ENCODE data around the gene GNG13. TPM values are rescaled to one million over a fixed set of nuclear protein-coding genes. Genes with fewer than 3 reads are reported as not detected.
"Not testable (repeated sequence)": the region's sequence is repeated elsewhere in the genome, so short reads cannot be mapped to it uniquely, and the experiment has no call there.

The GNG13 gene
- total and polyA plus RNA-seq, 8 donors: not detected

DNA sequence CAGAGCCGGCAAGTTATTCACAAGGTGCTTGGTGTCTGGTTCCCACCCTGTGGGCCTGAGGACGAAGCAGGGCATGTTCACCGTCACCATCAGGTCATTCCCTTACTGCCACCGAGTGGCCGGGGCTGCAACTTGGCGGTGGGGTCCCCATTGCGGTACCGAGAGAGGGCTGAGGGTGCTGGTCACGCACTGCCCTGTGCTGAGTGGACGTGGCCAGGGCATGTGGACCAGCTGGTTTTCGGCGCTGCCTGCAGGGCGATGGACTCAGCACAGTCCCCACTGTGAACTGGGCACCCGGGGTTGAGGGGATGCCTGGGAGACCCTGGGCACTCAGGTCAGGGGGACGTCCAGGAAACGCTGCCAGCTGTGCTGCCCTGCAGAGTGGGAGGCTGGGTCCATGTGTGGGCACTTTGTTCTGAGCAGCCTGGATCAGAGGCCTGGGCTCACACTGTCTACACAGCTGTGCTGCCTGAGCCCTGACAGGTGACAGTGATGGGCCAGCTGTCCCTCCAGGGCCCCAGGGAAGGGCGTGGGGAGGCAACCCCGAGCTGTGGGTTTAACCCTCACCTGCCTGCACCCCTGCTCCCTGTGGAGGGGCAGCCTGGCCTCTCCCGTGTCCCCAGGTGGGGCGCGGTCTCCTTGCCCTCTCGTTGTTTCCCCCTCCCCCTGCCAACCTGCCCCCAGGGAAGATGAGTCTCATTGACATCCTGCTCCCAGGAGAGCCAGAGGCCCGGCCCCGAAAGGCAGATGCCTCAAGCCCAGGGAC is 39.3 kb upstream of the GNG13 start:
- peaks cover 16 to 31% (median 29%) of the 10 kb centered on the region in 4 donors for H3K9me3 ChIP-seq
- no peak for DNase-seq
- H3K4me1 ChIP-seq: no peaks in the 10 kb centered on the region
- H3K27me3 ChIP-seq: peaks cover 4 to 49% (median 8%) of the 10 kb centered on the region in 3 donors
- TF ChIP-seq, protein P1, sequence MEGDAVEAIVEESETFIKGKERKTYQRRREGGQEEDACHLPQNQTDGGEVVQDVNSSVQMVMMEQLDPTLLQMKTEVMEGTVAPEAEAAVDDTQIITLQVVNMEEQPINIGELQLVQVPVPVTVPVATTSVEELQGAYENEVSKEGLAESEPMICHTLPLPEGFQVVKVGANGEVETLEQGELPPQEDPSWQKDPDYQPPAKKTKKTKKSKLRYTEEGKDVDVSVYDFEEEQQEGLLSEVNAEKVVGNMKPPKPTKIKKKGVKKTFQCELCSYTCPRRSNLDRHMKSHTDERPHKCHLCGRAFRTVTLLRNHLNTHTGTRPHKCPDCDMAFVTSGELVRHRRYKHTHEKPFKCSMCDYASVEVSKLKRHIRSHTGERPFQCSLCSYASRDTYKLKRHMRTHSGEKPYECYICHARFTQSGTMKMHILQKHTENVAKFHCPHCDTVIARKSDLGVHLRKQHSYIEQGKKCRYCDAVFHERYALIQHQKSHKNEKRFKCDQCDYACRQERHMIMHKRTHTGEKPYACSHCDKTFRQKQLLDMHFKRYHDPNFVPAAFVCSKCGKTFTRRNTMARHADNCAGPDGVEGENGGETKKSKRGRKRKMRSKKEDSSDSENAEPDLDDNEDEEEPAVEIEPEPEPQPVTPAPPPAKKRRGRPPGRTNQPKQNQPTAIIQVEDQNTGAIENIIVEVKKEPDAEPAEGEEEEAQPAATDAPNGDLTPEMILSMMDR (IDR thresholded peaks at IDR 0.05): no peak
- TF ChIP-seq EP300 (IDR thresholded peaks at IDR 0.05) (no peak), POLR2A (IDR thresholded peaks at IDR 0.05) (no peak), POLR2AphosphoS5 (IDR thresholded peaks at IDR 0.05) (no peak)
- H3K36me3 ChIP-seq: no peaks in the 10 kb centered on the region
- H3K4me3 ChIP-seq: no peak overlapping the region
- 68 to 77% (median 74%) methylated on average over 15 to 24 of the region's 24 CpGs for WGBS, 5 donors
- intact Hi-C loops (cut with DNase I; ENCODE audit: low total_unique reads): no loop called here
- no peak overlapping the region for H3K27ac ChIP-seq

DNA sequence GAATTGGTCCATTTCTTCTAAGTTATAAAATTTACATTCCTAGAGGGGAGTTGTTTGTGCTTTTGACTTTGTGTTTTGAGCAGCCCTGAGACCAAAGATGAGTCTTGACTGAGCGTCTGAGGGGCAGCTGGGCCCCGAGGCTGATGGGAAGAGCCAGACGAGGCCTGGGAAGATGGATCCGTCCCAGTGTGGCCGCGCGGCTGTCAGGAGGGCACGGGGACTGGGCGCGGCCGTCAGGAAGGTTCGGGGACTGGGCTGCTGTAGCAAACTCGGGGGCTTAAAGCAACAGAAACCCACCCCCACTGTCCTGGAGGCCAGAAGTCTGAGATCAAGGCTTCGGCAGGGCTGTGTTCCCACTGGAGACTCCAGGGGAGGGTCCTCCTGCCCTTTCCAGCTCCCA is 38.2 kb upstream of the GNG13 start:
- H3K27me3 ChIP-seq: peaks cover 4 to 49% (median 8%) of the 10 kb centered on the region in 3 donors
- intact Hi-C loops (cut with DNase I; ENCODE audit: low total_unique reads): no loop called here

DNA sequence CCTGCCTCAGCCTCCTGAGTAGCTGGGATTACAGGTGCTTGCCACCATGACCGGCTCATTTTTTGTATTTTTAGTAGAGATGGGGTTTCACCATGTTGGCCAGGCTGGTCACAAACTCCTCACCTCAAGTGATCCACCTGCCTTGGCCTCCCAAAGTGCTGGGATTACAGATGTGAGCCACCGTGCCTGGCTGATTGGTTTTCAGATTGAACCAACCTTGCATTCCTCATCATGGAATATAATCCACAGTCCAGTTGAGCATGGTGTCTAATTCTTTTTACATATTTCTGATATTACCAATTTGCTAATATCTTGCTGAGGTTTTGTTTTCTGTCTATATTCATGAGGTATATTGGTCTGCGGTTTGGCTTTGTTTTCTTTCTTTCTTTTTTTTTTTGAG is 36.3 kb upstream of the GNG13 start:
- peaks cover 16 to 40% (median 33%) of the 10 kb centered on the region in 4 donors for H3K9me3 ChIP-seq
- DNase-seq; H3K36me3 ChIP-seq; H3K27ac ChIP-seq; intact Hi-C loops (cut with DNase I; ENCODE audit: low total_unique reads); H3K4me1 ChIP-seq; H3K4me3 ChIP-seq: not testable (repeated sequence)
- H3K27me3 ChIP-seq: peaks cover 4 to 52% (median 10%) of the 10 kb centered on the region in 3 donors
- 89 to 98% (median 92%) methylated on average over 3 of the region's 3 CpGs for WGBS, 5 donors

More for the DNA sequence above, 38.2 kb upstream of the GNG13 start:
- Histone ChIP-seq H3K9me3 (peaks cover 16 to 39% (median 33%) of the 10 kb centered on the region in 4 donors), H3K4me3 (no peak overlapping the region), H3K27ac (no peak overlapping the region), H3K4me1 (no peaks in the 10 kb centered on the region), H3K36me3 (no peaks in the 10 kb centered on the region)
- WGBS, 5 donors: 79 to 91% (median 80%) methylated on average over 11 to 14 of the region's 14 CpGs
- TF ChIP-seq POLR2AphosphoS5 (IDR thresholded peaks at IDR 0.05) (no peak), EP300 (IDR thresholded peaks at IDR 0.05) (no peak), POLR2A (IDR thresholded peaks at IDR 0.05) (no peak)
- TF ChIP-seq, protein P1 (IDR thresholded peaks at IDR 0.05): no peak
- no peak for DNase-seq

DNA sequence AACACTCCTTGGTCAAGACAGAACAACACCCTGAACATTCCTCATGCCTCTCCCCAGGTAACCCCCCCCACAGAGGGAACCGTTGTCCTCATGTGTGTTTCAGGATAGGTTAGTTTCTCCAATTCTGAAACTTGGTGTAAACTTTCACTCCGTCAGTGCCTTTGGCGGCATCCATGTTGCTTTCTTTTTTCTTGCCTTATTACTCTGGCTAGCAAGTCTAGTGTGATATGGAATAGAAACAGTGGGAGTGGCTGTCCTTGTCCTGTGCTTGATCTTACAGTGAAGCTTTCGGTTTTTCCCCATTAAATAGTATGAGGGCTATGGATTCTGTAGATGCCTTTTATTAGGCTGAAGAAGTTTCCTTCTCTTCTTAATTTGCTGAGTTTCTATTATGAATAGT is 35.7 kb upstream of the GNG13 start:
- 89 to 94% (median 91%) methylated on average over 4 of the region's 4 CpGs for WGBS, 5 donors
- Histone ChIP-seq H3K4me3 (no peak overlapping the region), H3K27me3 (peaks cover 4 to 52% (median 17%) of the 10 kb centered on the region in 3 donors), H3K4me1 (no peaks in the 10 kb centered on the region), H3K9me3 (peaks cover 16 to 40% (median 33%) of the 10 kb centered on the region in 4 donors), H3K27ac (no peak overlapping the region), H3K36me3 (no peaks in the 10 kb centered on the region)
- intact Hi-C loops (cut with DNase I; ENCODE audit: low total_unique reads): no loop called here
- TF ChIP-seq POLR2A (IDR thresholded peaks at IDR 0.05) (no peak), EP300 (IDR thresholded peaks at IDR 0.05) (no peak), POLR2AphosphoS5 (IDR thresholded peaks at IDR 0.05) (no peak)
- TF ChIP-seq, protein P1 (IDR thresholded peaks at IDR 0.05): no peak
- DNase-seq: no peak

DNA sequence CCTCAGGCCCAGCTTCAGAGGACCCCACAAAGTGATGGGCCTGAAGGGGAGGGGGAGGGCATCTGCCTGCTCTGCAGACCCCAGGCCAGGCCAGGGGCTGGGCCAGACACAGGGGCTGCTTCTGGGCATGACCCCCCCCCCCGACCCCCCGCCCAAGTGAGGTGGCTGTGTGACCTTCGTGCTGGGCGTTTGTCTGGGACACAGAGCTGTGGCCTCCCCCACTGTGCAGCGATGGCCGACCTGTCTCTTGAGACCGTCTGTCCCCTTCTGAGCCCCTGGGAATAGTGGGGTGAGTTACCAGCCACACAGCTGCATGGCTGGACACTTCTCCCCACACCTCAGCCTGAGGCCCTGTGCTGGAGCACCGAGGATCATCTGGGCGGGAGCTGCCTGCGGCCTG is 34.8 kb upstream of the GNG13 start:
- TF ChIP-seq POLR2A (IDR thresholded peaks at IDR 0.05) (no peak), EP300 (IDR thresholded peaks at IDR 0.05) (no peak), POLR2AphosphoS5 (IDR thresholded peaks at IDR 0.05) (no peak)
- TF ChIP-seq, protein P1 (IDR thresholded peaks at IDR 0.05): no peak
- Histone ChIP-seq H3K4me3 (no peak overlapping the region), H3K9me3 (peaks cover 16 to 40% (median 33%) of the 10 kb centered on the region in 4 donors), H3K27ac (no peak overlapping the region), H3K27me3 (peaks cover 0 to 52% (median 12%) of the 10 kb centered on the region in 3 donors), H3K4me1 (no peaks in the 10 kb centered on the region), H3K36me3 (no peaks in the 10 kb centered on the region)
- intact Hi-C loops (cut with DNase I; ENCODE audit: low total_unique reads): no loop called here
- no peak for DNase-seq
- WGBS, 5 donors: 86 to 96% (median 91%) methylated on average over 5 to 10 of the region's 10 CpGs

Measured in stomach (tissue), 9 donors.